ENCODE measurements around the gene HOXA9. TPM values are rescaled to one million over a fixed set of nuclear protein-coding genes. Genes with fewer than 3 reads are reported as not detected.

HOXA9 gene
- total RNA-seq, 1 experiment from 2014 or later = 91.0 TPM

GRCh38 chr7:27137640-27138315 lies 27.6 kb downstream of the HOXA9 start:
- no peaks in the 10 kb centered on the region for H3K9me2 ChIP-seq (ENCODE audit: insufficient read depth)
- no peaks in the 10 kb centered on the region for H4K20me1 ChIP-seq (ENCODE audit: insufficient read depth)
- H3K4me1 ChIP-seq (ENCODE audit: control insufficient read depth in 1 of 2, insufficient read depth in 2 of 2, low read length in 2 of 2) = peaks cover 36 to 57% of the 10 kb centered on the region in 2 experiments
- no peak overlapping the region for H3K9ac ChIP-seq (ENCODE audit: low read length)
- no peak overlapping the region for H2AFZ ChIP-seq (ENCODE audit: low read depth, low read length, poor library complexity, severe bottlenecking)
- ChIA-PET CTCF (interaction anchor here (0.6 kb wide), 1 partner anchor 769 kb away, joined by 3 read pairs; no protein-coding TSS in a partner anchor), RAD21 (ENCODE audit: low non-redundant PET in 1 of 2, low total read pairs in 2 of 2, uncharacterized antibody in 2 of 2, unreplicated experiment in 2 of 2) (no interaction called here), POLR2A (no interaction called here)
- intact Hi-C loops (cut with micrococcal nuclease) = no loop called here
- no TSS peak for BruUV-seq (replicated peaks)
- peaks cover 0 to 2% of the 10 kb centered on the region in 2 experiments; a peak in 1 of 4 replicates for H3K36me3 ChIP-seq (ENCODE audit: control insufficient read depth in 1 of 2, insufficient read depth in 2 of 2, low read length in 2 of 2)
- H3K79me2 ChIP-seq (ENCODE audit: insufficient read depth, low read length) = no peaks in the 10 kb centered on the region
- no peaks in the 10 kb centered on the region for H3K27me3 ChIP-seq (ENCODE audit: insufficient read depth, low read length)
- H3K4me2 ChIP-seq (ENCODE audit: low read length) = no peak overlapping the region
- no peak for DNase-seq (ENCODE audit: low read depth, low spot score)
- H3K4me3 ChIP-seq (replicated peaks in 1 of 2; ENCODE audit: low read depth in 1 of 2, low read length in 2 of 2) = no peak overlapping the region
- ATAC-seq = no peak
- H3K9me3 ChIP-seq (ENCODE audit: control insufficient read depth in 1 of 2, insufficient read depth in 1 of 2, low read depth in 1 of 2, low read length in 2 of 2) = no peaks in the 10 kb centered on the region
- TF ChIP-seq SRF (IDR thresholded peaks at IDR 0.05; ENCODE audit: low read depth) = no peak
- no peak overlapping the region for H3K27ac ChIP-seq (ENCODE audit: low read depth, low read length)

- DNase-seq (ENCODE audit: low read depth, low spot score) (no peak), ATAC-seq (no peak)
- peak overlapping the region; percentile 5; the same call in 1 of the 2 replicates for H3K27ac ChIP-seq (ENCODE audit: low read depth, low read length)
- peaks cover 41 to 81% of the 10 kb centered on the region in 2 experiments for H3K4me1 ChIP-seq (ENCODE audit: control insufficient read depth in 1 of 2, insufficient read depth in 2 of 2, low read length in 2 of 2)
- intact Hi-C loops (cut with micrococcal nuclease) = no loop called here
- H3K9ac ChIP-seq (ENCODE audit: low read length) = peak overlapping the region; percentile 55; the same call in 1 of the 2 replicates
- ChIA-PET RAD21 (ENCODE audit: low non-redundant PET in 1 of 2, low total read pairs in 2 of 2, uncharacterized antibody in 2 of 2, unreplicated experiment in 2 of 2) (interaction anchor here in 1 of 2 experiments (1.2 kb wide), 1 partner anchor 19 kb away, joined by 4 read pairs; no protein-coding TSS in a partner anchor), CTCF (interaction anchor here (0.9 to 1.3 kb wide), 2 partner anchors 27 to 280 kb away, joined by 3 read pairs; no protein-coding TSS in a partner anchor), POLR2A (no interaction called here)
- no TSS peak for BruUV-seq (replicated peaks)
- H3K27me3 ChIP-seq (ENCODE audit: insufficient read depth, low read length) = no peaks in the 10 kb centered on the region
- peak overlapping the region; percentile 83 for H3K4me2 ChIP-seq (ENCODE audit: low read length)
- H4K20me1 ChIP-seq (ENCODE audit: insufficient read depth) = no peaks in the 10 kb centered on the region
- H3K9me3 ChIP-seq (ENCODE audit: control insufficient read depth in 1 of 2, insufficient read depth in 1 of 2, low read depth in 1 of 2, low read length in 2 of 2) = no peaks in the 10 kb centered on the region
- no peaks in the 10 kb centered on the region for H3K36me3 ChIP-seq (ENCODE audit: control insufficient read depth in 1 of 2, insufficient read depth in 2 of 2, low read length in 2 of 2)
- H2AFZ ChIP-seq (ENCODE audit: low read depth, low read length, poor library complexity, severe bottlenecking) = no peak overlapping the region
- no peaks in the 10 kb centered on the region for H3K9me2 ChIP-seq (ENCODE audit: insufficient read depth)
- no peaks in the 10 kb centered on the region for H3K79me2 ChIP-seq (ENCODE audit: insufficient read depth, low read length)
- peak overlapping the region in 1 of 2 experiments; percentile 22; a peak in 1 of 4 replicates for H3K4me3 ChIP-seq (replicated peaks in 1 of 2; ENCODE audit: low read depth in 1 of 2, low read length in 2 of 2)
- TF ChIP-seq YY1 (IDR thresholded peaks at IDR 0.05; ENCODE audit: extremely low read depth, insufficient replicate concordance, low read depth, low read length) (no peak), ATF3 (IDR thresholded peaks at IDR 0.05) (no peak), EZH2 (IDR thresholded peaks at IDR 0.05) (no peak), CBX3 (IDR thresholded peaks at IDR 0.05; ENCODE audit: low read depth) (no peak), JUND (IDR thresholded peaks at IDR 0.05) (peak; percentile 56), SRF (IDR thresholded peaks at IDR 0.05; ENCODE audit: low read depth) (no peak), ZFX (IDR thresholded peaks at IDR 0.05) (no peak), ZBTB33 (IDR thresholded peaks at IDR 0.05; ENCODE audit: extremely low read depth, insufficient replicate concordance, low read length) (no peak), SIN3A (IDR thresholded peaks at IDR 0.05; ENCODE audit: low read depth) (no peak), ELF1 (IDR thresholded peaks at IDR 0.05; ENCODE audit: borderline replicate concordance, low read depth) (no peak), CEBPB (IDR thresholded peaks at IDR 0.05; ENCODE audit: low read depth) (peak; percentile 63), EGR1 (IDR thresholded peaks at IDR 0.05; ENCODE audit: low read depth) (no peak), POLR2AphosphoS5 (IDR thresholded peaks at IDR 0.05; ENCODE audit: low read depth, low read length) (no peak), CTCF (IDR thresholded peaks at IDR 0.05 in 2 of 3, conservative IDR thresholded peaks at IDR 0.05 in 1 of 3; ENCODE audit: borderline replicate concordance in 1 of 3, insufficient read depth in 1 of 3, low read depth in 2 of 3, low read length in 2 of 3) (no peak), SP1 (IDR thresholded peaks at IDR 0.05; ENCODE audit: low read depth) (peak; percentile 44), FOSL1 (IDR thresholded peaks at IDR 0.05; ENCODE audit: low read depth) (peak; percentile 37), EZH2phosphoT487 (IDR thresholded peaks at IDR 0.05; ENCODE audit: borderline replicate concordance) (no peak)
Measured at GRCh38 chr7:27134392-27134791, 30.9 kb downstream of the HOXA9 start.
